Activated CD4-positive, alpha-beta T cell treated with anti-CD3 and anti-CD28 coated beads for 36 hours (primary cell): ENCODE data around the gene MUC5B. TPM values are rescaled to one million over a fixed set of nuclear protein-coding genes. Genes with fewer than 3 reads are reported as not detected.

Source experiments
- ATAC-seq: fragments of 200-7000 bp; cut with Tn5 transposase; one replicate; pipeline ENCODE4 v1.10.0; 2021; ENCODE audit warnings: mild to moderate bottlenecking, moderate library complexity
- CTCF ChIA-PET: fragments of 350-600 bp; sonication (Branson Sonifier 250); formaldehyde crosslinking; loops from one replicate; lab custom pipeline; 2021; ENCODE audit warnings: antibody characterized with exemption; lab: Charles Lee
- POLR2A ChIA-PET: fragments of 350-600 bp; sonication (Branson Sonifier 250); formaldehyde crosslinking; loops from one replicate; lab custom pipeline; 2021; ENCODE audit warnings: antibody characterized with exemption, inconsistent platforms; lab: Charles Lee
- DNase-seq: peaks from one replicate; pipeline ENCODE4 v3.0.0-alpha.2; 2020
- H3K27ac Mint-ChIP-seq: one replicate; pipeline ENCODE4 v1.8.0; 2021; ENCODE audit warnings: mixed read lengths
- H3K27me3 Mint-ChIP-seq: one replicate; pipeline ENCODE4 v1.8.0; 2021; ENCODE audit warnings: mixed read lengths
- H3K36me3 Mint-ChIP-seq: one replicate; pipeline ENCODE4 v1.8.0; 2021; ENCODE audit warnings: low read depth, mixed read lengths
- H3K4me1 Mint-ChIP-seq: one replicate; pipeline ENCODE4 v1.8.0; 2021; ENCODE audit warnings: mixed read lengths
- H3K4me3 Mint-ChIP-seq: one replicate; pipeline ENCODE4 v1.8.0; 2021; ENCODE audit warnings: mild to moderate bottlenecking, moderate library complexity, mixed read lengths
- H3K9me3 Mint-ChIP-seq: one replicate; pipeline ENCODE4 v1.8.0; 2021; ENCODE audit warnings: low read depth, mixed read lengths
- intact Hi-C, 2 experiments: fragments of 100-400 bp; cut with DNase I in 1 of 2; cut with micrococcal nuclease in 1 of 2; formaldehyde crosslinking; loops; one replicate each; pipeline versions ENCODE4 v1.14.2 to v1.15.1; 2022 to 2024; cut with DNase I, micrococcal nuclease
- total RNA-seq, 2 experiments: library from RNA; stranded (reverse); gene quantifications; one replicate each; pipeline ENCODE4 v1.2.3, GENCODE V29; 2021

MUC5B gene
- total RNA-seq, 2 experiments from 2014 or later: not detected

DNA sequence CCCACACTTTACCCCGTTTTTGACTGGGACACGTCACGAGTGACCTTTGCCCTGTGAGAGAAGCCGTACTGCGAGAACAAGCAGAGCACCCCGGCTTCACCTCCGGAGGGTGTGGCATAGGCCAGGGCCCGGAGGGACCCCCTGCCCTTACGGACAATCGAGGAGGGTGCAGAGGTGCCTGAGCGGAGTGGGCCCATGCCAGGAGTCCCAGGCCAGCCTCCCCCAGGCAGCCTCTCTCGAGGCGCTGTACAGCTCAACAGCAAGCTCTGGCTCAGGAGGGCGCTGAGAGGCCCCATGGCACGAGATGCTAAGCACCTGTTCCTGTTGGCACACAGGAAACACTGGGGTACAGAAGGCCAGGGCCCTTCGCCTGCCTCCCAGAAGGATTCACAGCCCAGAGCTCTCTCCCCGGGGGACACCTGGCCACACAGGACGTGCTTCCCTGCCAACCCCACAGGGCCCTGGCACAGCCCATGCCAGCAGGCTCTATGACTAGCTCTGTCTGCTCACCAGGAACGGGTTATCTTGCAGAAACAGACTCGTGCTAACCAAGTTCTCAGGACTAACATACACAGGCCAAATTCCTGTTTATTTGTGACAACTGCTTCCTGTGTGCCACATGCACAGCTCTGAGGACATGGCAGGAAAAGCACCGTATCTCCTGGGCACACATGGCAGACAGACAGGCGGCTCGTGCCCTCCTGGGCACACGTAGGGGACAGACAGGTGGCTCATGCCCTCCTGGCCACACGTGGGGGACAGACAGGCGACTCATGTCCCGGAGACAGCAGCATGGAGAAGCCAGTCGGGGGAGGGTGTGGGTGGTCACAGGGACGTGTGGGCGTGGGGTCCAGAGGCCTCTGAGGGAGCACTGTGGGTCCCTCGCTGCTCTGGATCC, 75.0 kb downstream of the MUC5B start:
- intact Hi-C loops: no loop called here
- CTCF ChIA-PET: no interaction called here
- no peak for DNase-seq
- POLR2A ChIA-PET: no interaction called here
- Mint-ChIP-seq H3K4me1 (peaks cover 1% of the 10 kb centered on the region), H3K27me3 (no peaks in the 10 kb centered on the region), H3K4me3 (no peak overlapping the region), H3K9me3 (no peaks in the 10 kb centered on the region), H3K36me3 (peaks cover 1% of the 10 kb centered on the region), H3K27ac (no peak overlapping the region)
- no peak for ATAC-seq

DNA sequence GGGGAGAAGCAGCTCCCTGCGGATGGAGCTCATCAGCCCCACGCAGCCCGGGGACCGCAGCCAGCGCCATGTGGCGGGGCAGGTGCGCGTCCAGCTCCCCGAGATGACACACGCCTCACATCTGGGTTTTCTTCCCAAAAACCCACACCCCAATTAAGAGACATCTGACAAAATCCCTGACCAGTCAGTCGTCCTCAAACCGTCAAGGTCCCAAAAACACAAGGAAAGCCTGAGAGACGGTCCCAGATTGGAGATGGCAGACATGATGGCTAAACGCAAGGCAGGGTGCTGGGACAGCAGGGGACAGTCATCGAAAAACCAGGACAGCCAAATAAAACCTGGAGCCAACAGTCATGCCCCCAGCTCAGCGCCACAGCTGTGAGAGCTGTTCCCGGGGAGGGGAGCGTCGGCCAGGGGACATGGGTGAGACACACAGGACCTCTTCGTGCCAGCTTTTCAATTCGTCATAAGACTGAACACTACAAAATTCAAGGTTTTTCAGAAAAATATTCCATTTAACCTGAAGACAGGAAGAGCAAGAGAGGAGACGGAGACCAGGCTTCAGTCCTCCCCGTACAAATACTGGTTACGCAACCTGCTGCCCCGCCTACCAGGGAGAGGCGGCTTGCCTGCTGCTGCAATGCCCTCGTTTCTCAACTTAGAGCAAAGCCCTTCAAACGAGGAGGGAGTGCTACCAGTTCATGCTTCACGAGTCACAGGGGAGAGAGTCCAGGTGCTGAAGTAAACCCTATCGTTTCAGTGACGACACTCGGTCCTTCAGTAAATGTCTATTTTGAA, 76.0 kb downstream of the MUC5B start:
- no peak for ATAC-seq
- Mint-ChIP-seq H3K36me3 (peaks cover 1% of the 10 kb centered on the region), H3K4me1 (peaks cover 8% of the 10 kb centered on the region), H3K27me3 (no peaks in the 10 kb centered on the region), H3K27ac (no peak overlapping the region), H3K4me3 (no peak overlapping the region), H3K9me3 (no peaks in the 10 kb centered on the region)
- no peak for DNase-seq
- intact Hi-C loops: no loop called here
- ChIA-PET POLR2A (no interaction called here), CTCF (no interaction called here)

DNA sequence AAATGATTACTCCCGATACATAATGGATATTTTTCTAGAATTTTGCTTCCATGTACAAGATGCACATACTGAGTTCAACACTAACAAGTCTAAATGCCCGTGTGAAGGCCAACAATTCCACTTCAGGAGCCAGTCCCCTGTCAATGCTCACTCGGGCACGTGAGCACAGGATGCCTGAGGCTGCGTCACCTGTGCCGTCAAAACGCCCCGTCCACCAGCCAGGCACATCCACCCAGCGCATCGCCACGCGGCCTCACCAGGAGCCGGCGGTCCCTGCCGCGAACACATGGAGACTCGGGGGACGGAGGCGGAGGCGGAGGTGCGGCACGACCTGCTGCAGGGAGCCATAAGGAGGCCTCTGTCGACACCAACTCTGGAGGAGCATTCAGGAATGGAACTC, 76.8 kb downstream of the MUC5B start:
- Mint-ChIP-seq H3K4me3 (no peak overlapping the region), H3K27ac (no peak overlapping the region), H3K4me1 (peaks cover 11% of the 10 kb centered on the region), H3K9me3 (no peaks in the 10 kb centered on the region), H3K27me3 (no peaks in the 10 kb centered on the region), H3K36me3 (peaks cover 1% of the 10 kb centered on the region)
- intact Hi-C loops: no loop called here
- no peak for ATAC-seq
- POLR2A ChIA-PET: no interaction called here
- CTCF ChIA-PET: no interaction called here
- no peak for DNase-seq

DNA sequence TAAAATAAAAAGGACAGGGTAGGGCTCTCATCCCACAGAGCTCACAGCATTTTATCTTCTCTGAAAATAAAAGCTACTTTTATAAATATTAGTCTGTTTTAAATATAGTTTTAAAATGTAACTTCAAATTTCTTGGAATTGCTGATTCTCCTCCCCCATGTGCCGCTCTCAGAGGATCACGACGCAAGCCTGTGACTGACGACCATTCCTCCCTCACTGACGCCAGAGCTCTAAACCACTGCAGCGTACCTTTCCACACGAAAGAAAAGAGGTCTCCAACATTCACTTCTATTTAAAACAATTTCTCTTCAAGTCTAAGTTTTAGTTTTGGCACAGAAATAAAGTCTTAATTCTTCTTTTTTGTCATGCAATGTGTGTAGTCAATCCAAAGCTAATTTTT, 77.3 kb downstream of the MUC5B start:
- H3K4me1 Mint-ChIP-seq: peaks cover 14% of the 10 kb centered on the region
- peaks cover 1% of the 10 kb centered on the region for H3K36me3 Mint-ChIP-seq
- H3K9me3 Mint-ChIP-seq: no peaks in the 10 kb centered on the region
- H3K27ac Mint-ChIP-seq: no peak overlapping the region
- no peak overlapping the region for H3K4me3 Mint-ChIP-seq
- intact Hi-C loops: no loop called here
- POLR2A ChIA-PET: no interaction called here
- CTCF ChIA-PET: no interaction called here
- DNase-seq (no peak), ATAC-seq (no peak)
- H3K27me3 Mint-ChIP-seq: no peaks in the 10 kb centered on the region

DNA sequence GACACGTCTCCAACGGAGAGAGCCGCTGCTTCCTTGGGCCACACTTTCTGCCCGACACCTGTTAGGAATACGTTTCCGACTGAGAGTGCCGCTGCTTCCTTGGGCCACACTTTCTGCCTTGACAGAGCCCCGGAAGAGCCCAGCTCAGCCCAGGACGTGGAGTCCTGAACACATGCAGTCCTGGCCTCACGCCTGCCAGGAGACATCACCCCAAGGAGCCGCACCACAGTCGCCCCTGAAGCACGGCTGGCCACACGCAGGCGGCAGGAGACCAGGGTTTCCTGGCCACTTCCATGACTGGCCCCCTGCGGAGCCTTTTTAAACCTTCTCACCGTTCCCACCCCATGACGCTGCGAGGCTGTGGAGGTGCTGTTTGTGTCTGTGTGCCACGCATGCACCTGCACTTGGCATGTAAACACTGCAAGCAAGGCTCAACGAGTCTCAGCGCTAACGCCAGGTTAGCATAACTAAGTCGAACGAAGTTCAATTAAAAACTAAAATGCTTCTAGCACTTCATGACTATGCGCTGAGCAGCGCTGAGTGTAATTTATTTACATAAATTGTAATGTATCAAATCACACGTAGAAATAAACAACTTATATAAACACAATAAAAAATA, 77.8 kb downstream of the MUC5B start:
- ChIA-PET POLR2A (no interaction called here), CTCF (no interaction called here)
- H3K36me3 Mint-ChIP-seq: peaks cover 1% of the 10 kb centered on the region
- ATAC-seq: no peak
- DNase-seq: no peak
- peaks cover 17% of the 10 kb centered on the region for H3K4me1 Mint-ChIP-seq
- no peaks in the 10 kb centered on the region for H3K9me3 Mint-ChIP-seq
- H3K27ac Mint-ChIP-seq: no peak overlapping the region
- no peaks in the 10 kb centered on the region for H3K27me3 Mint-ChIP-seq
- H3K4me3 Mint-ChIP-seq: no peak overlapping the region
- intact Hi-C loops: no loop called here

DNA sequence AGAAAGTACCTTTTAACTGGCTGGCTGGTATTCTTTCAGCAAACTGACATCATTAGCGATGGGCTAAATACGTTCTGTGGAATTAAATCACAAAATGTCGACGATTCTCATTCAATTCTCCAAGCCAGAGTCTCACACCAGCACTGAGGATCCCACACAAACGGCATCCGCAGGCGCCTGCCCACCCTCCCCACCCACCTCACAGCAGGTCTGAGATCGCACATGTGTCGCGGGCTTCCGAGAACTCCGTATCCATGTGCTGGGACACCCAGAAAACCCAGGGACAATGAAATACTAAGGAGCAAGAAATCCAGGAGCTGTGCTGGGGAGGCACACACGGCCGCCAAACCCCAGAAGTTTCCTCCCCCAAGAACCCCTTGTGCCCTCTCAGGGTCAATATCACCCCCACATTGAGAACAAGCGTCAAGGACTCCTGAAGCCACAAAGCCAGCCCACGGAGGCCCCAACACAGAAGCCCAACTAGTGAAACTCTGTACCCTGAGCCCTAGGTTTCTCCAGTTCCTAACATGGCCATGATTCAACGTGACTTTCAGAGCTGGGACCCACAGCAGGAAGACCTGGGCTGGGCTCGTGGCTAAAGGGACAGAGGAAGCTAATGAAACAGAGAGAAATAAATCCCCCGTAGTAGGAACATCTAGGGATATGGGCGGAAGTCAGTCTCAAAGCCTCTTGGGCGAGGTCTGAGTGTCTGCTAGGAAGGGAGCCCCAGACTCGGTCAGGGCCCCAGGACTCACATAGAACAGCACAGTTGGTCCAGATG, 78.5 kb downstream of the MUC5B start:
- Mint-ChIP-seq H3K9me3 (no peaks in the 10 kb centered on the region), H3K36me3 (peaks cover 1% of the 10 kb centered on the region), H3K4me3 (no peak overlapping the region), H3K27me3 (no peaks in the 10 kb centered on the region), H3K4me1 (peaks cover 17% of the 10 kb centered on the region), H3K27ac (no peak overlapping the region)
- no peak for ATAC-seq
- intact Hi-C loops: no loop called here
- ChIA-PET CTCF (no interaction called here), POLR2A (no interaction called here)
- no peak for DNase-seq

DNA sequence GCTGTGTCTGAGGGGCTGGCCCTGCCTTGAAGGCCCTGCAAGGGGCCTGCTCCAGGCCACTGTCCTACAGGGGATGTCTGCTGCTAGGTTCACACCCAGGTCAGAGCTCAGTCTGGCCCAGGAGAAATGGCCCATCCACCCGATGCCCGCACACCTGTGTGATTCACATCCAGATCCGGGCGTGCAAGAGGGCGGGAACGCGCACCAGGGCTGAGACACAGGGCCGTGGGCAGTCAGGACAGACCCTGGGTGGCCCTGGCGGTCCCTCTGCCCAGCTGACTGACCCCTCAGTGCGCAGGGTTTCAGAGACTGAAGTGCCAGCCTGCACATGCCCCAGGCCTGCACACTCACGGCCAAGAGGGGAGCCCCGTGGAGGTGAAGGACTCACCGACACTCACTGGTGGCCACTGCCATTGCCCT, 79.2 kb downstream of the MUC5B start:
- Mint-ChIP-seq H3K4me1 (peaks cover 22% of the 10 kb centered on the region), H3K4me3 (no peak overlapping the region), H3K27ac (no peak overlapping the region), H3K36me3 (peaks cover 1% of the 10 kb centered on the region), H3K9me3 (no peaks in the 10 kb centered on the region), H3K27me3 (no peaks in the 10 kb centered on the region)
- intact Hi-C loops: no loop called here
- POLR2A ChIA-PET: no interaction called here
- ATAC-seq: no peak
- no peak for DNase-seq
- CTCF ChIA-PET: no interaction called here

DNA sequence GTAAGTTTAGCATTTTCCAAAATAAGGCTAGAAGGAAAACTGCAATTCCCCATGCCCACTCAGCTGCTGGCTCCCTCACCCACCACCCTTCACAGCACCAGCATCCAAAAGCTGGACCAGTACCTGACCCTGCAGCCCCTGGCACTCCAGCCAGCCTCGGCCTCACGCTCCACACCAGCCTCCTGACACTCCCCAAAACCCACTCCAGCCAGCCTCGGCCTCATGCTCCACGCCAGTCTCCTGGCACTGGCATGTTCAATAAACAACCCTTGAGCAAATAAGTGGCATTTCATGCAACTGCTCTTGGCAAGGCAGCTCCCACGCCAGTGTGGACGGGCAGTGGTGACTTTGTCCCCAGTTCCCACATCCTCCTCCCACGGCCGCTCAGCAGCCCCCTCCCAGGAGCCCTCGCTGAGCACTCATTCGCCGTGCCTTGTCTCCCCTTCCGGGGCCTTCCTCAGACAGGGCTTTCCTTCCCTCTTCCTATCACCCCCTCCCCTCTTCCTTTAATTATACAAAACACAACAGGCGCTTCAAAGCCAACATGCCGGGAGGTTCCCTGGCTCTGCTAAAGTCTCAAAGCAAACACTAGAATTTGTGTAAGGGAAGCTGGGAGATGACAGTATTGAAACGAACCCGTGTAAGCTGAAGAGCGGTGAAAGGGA, 79.7 kb downstream of the MUC5B start:
- no peak overlapping the region for H3K4me3 Mint-ChIP-seq
- ChIA-PET POLR2A (no interaction called here), CTCF (no interaction called here)
- H3K4me1 Mint-ChIP-seq: peaks cover 28% of the 10 kb centered on the region
- intact Hi-C loops: no loop called here
- DNase-seq: no peak
- peaks cover 1% of the 10 kb centered on the region for H3K36me3 Mint-ChIP-seq
- H3K27me3 Mint-ChIP-seq: no peaks in the 10 kb centered on the region
- no peak for ATAC-seq
- H3K9me3 Mint-ChIP-seq: no peaks in the 10 kb centered on the region
- no peak overlapping the region for H3K27ac Mint-ChIP-seq

DNA sequence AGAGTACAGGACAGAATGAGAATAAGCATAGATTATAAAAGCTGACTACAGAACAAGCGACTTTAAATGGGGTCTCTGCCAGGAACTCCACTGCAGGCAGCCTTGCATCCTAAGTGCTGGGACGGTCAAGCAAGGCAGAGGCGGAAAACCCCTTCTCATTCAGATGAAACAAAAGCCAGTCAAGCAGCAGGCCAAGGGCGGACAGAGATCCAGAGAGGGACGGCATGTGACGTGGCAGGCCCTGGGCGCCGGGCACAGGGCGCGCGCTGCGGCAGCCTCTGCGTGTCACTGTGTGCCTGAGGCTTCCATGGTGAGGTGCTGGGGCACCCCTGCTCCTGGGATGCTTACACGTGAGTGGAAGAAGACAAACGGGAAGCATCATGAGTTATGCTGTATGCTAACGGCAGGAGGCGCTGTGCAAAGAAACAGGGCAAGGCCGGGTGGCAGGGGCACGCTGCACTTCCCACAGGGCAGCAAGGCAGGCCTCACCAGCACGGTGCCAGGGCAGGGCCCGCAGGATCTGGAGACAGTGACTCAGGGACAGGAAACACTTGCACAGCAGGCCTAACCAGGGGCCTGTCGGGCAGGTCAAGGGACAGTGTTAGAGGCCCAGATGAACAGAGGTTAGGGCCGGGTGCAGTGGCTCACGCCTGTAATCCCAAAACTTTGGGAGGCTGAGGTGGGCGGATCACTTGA, 80.4 kb downstream of the MUC5B start:
- ChIA-PET POLR2A (no interaction called here), CTCF (no interaction called here)
- Mint-ChIP-seq H3K36me3 (peaks cover 4% of the 10 kb centered on the region), H3K9me3 (no peaks in the 10 kb centered on the region), H3K27me3 (no peaks in the 10 kb centered on the region), H3K27ac (no peak overlapping the region), H3K4me1 (peaks cover 35% of the 10 kb centered on the region), H3K4me3 (no peak overlapping the region)
- intact Hi-C loops: no loop called here
- DNase-seq (peak; percentile 19), ATAC-seq (no peak)

DNA sequence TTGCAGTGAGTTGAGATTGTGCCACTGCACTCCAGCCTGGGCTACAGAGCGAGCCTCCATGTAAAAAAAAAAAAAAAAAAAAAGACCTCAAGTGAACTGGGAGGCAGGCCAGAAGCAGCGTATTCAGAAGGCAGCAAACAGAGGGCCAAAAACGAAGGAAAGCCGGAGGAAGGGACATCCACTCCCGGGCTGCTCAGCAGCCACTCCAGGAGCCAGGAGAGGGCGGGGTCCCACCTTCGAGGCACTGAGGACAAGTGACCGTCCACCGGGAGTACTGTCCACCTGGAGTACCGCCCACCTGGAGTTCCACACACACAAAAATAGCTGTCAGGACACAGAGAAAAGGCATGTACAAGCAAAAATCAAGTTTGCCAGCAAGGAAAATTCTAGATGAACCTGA, 81.1 kb downstream of the MUC5B start:
- Mint-ChIP-seq H3K4me3 (no peak overlapping the region), H3K4me1 (peaks cover 37% of the 10 kb centered on the region), H3K9me3 (no peaks in the 10 kb centered on the region), H3K27me3 (no peaks in the 10 kb centered on the region), H3K27ac (no peak overlapping the region), H3K36me3 (peaks cover 6% of the 10 kb centered on the region)
- CTCF ChIA-PET: no interaction called here
- intact Hi-C loops: no loop called here
- POLR2A ChIA-PET: no interaction called here
- DNase-seq (no peak), ATAC-seq (no peak)
